Thoracic aorta (tissue), 2 donors: ENCODE data around the gene METTL22. TPM values are rescaled to one million over a fixed set of nuclear protein-coding genes. Genes with fewer than 3 reads are reported as not detected.
A peak's percentile ranks its signal among the peaks of the same experiment; 100 is the strongest.

Experiments used
- ATAC-seq: fragments of 150-250 bp; one replicate; pipeline ENCODE4 v1.8.0; 2017; ENCODE audit warnings: low read depth; ENCODE audit not compliant: insufficient number of reproducible peaks, low FRiP score
- DNase-seq: peaks from one replicate; pipeline ENCODE4 v3.0.0-alpha.2; 2020; ENCODE audit warnings: low spot score
- H3K27ac ChIP-seq, 2 donors: fragments of 200-600 bp; sonication (generic); 1 replicate in 1 of 2; 2 replicates in 1 of 2; pipeline ENCODE4 v1.5.1; 2016; ENCODE audit warnings: mild to moderate bottlenecking in 2 of 2, moderate library complexity in 2 of 2
- H3K27me3 ChIP-seq: fragments of 200-600 bp; sonication (generic); replicated peaks from 2 replicates; pipeline ENCODE4 v1.6.0; 2016; ENCODE audit warnings: mild to moderate bottlenecking; ENCODE audit not compliant: insufficient read depth
- H3K36me3 ChIP-seq: fragments of 200-600 bp; sonication (generic); one replicate; pipeline ENCODE4 v1.5.1; 2016
- H3K4me1 ChIP-seq, 2 donors: fragments of 200-600 bp; sonication (generic); 1 replicate in 1 of 2; 2 replicates in 1 of 2; pipeline versions ENCODE4 v1.5.1 to v1.6.0; 2016; ENCODE audit warnings: low read depth in 2 of 2, mild to moderate bottlenecking in 1 of 2; ENCODE audit not compliant: control insufficient read depth in 1 of 2
- H3K4me3 ChIP-seq: fragments of 200-600 bp; sonication (generic); 2 replicates; pipeline ENCODE4 v1.5.1; 2016; ENCODE audit warnings: mild to moderate bottlenecking
- H3K9me3 ChIP-seq: fragments of 200-600 bp; sonication (generic); 2 replicates; pipeline ENCODE4 v1.5.1; 2016
- CTCF ChIP-seq: fragments of 200-600 bp; sonication (generic); IDR thresholded peaks from one replicate; pipeline ENCODE4 v1.5.1; 2019; ENCODE audit warnings: antibody characterized with exemption
- total RNA-seq, 2 donors: library from RNA; depleted of rRNA; stranded (reverse); fragments of >200 nt; gene quantifications; one replicate each; pipeline versions ENCODE4 v1.1.0 to v1.2.3, GENCODE V29; 2016

METTL22 gene
- total RNA-seq = 10 to 100 TPM; 19.6 to 34.6 TPM

- TF ChIP-seq CTCF = no peak
- Histone ChIP-seq H3K27me3 (no peaks in the 10 kb centered on the region), H3K27ac (peak within 1 kb of the TSS; percentile 64 to 75), H3K4me3 (peak within 1 kb of the TSS; percentile 90), H3K9me3 (no peaks in the 10 kb centered on the region), H3K4me1 (peaks cover 9 to 18% of the 10 kb centered on the region in 2 donors), H3K36me3 (peaks cover 9% of the 10 kb centered on the region)
- DNase-seq (peak; percentile 53), ATAC-seq (no peak)
These were observed at the start of gene METTL22 for GRCh38 chr16:8621572-8622314. Gene METTL22, plus strand, starts transcription at chr16:8621698. Its CDS starts 3,968 bp downstream, at chr16:8625666.

- TF ChIP-seq CTCF = no peak
- Histone ChIP-seq H3K27me3 (no peaks in the 10 kb centered on the region), H3K27ac (no peak overlapping the region), H3K4me1 (peaks cover 0 to 22% of the 10 kb centered on the region in 2 donors), H3K36me3 (no peaks in the 10 kb centered on the region), H3K9me3 (no peaks in the 10 kb centered on the region), H3K4me3 (no peak overlapping the region)
- DNase-seq (no peak), ATAC-seq (no peak)
These were observed 49.2 kb upstream of the METTL22 start for GRCh38 chr16:8572063-8572918.

GRCh38 chr16:8572919-8573724 lies 48.4 kb upstream of the METTL22 start:
- Histone ChIP-seq H3K27me3 (no peaks in the 10 kb centered on the region), H3K9me3 (no peaks in the 10 kb centered on the region), H3K27ac (no peak overlapping the region), H3K4me3 (no peak overlapping the region), H3K36me3 (no peaks in the 10 kb centered on the region), H3K4me1 (peaks cover 0 to 22% of the 10 kb centered on the region in 2 donors)
- peak; percentile 12 for TF ChIP-seq CTCF
- ATAC-seq (no peak), DNase-seq (no peak)

GRCh38 chr16:8575399-8575798 lies 46.1 kb upstream of the METTL22 start:
- Histone ChIP-seq H3K27me3 (no peaks in the 10 kb centered on the region), H3K27ac (no peak overlapping the region), H3K36me3 (no peaks in the 10 kb centered on the region), H3K9me3 (no peaks in the 10 kb centered on the region), H3K4me1 (peaks cover 0 to 6% of the 10 kb centered on the region in 2 donors), H3K4me3 (no peak overlapping the region)
- no peak for ATAC-seq
- TF ChIP-seq CTCF = no peak
- no peak for DNase-seq
